Measurements from ENCODE around the gene ZNF611.
A peak's percentile ranks its signal among the peaks of the same experiment; 100 is the strongest.
"Not testable (repeated sequence)": the region's sequence is repeated elsewhere in the genome, so short reads cannot be mapped to it uniquely, and the experiment has no call there.

Gene ZNF611

DNA sequence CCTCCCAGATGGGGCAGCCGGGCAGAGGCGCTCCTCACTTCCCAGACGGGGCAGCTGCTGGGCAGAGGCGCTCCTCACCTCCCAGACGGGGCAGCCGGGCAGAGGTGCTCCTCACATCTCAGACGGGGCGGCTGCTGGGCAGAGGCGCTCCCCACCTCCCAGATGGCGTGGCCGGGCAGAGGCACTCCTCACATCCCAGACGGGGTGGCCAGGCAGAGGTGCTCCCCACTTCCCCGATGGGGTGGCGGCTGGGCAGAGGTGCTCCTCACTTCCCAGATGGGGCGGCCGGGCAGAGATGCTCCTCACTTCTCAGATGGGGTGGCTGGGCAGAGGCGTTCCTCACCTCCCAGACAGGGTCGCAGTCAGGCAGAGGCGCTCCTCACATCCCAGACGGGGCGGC is 14.3 kb downstream of the ZNF611 start:
- DNase-seq = not testable (repeated sequence)

DNA sequence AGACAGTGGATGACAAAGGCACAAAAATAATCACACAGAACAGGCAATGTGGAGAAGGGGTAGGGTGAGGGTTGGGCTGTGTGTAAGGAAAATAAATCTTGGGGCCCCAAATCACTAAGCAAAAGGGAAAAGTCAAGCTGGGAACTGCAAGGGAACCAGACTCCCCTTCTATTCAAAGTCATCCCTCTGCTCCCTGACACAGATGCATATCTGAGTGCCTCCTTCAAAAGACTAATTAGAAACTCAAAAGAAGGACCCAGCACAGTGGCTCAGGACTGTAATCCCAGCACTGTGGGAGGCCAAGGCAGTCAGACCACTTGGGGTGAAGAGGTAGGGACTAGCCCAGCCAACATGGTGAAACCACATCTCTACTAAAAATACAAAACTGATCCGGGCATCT is 18.3 kb downstream of the ZNF611 start:
- no peak for DNase-seq

DNA sequence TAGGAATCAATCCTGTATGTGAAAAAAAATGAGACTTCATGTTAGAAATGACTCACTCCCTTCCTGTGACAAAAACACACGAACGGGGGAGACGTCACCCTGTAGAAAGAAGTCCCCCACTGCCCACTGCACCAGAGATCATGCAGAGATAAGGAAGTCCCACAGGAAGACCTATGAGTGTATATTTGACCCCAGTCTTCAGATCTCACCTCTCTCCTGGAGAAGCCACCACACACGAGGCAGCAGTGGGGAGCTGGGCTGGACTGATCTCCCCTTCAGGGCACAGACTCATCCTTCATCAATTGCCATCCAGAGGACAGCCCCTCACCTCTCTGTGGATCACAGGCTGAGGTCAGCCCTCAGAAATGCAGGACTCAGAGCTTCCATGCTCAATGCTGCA is 18.9 kb downstream of the ZNF611 start:
- not testable (repeated sequence) for DNase-seq

DNA sequence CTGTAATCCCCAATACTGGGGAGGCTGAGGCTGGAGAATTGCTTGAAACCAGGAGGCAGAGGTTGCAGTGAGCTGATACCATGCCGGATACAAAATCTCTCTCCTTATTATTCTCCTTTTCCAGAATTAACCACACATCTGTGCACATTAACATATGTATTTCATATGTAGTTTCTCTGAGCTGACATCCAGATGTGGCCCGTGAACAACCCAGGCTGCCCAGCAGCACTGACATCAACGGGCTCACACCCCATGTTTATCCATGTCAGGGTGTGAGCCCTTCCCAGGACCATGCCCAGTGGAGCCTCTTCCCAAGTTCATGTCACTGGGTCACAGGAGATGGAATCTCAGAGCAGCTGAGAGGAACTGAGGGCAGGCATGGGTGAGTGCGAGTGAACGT is 19.5 kb downstream of the ZNF611 start:
- DNase-seq = not testable (repeated sequence)

DNA sequence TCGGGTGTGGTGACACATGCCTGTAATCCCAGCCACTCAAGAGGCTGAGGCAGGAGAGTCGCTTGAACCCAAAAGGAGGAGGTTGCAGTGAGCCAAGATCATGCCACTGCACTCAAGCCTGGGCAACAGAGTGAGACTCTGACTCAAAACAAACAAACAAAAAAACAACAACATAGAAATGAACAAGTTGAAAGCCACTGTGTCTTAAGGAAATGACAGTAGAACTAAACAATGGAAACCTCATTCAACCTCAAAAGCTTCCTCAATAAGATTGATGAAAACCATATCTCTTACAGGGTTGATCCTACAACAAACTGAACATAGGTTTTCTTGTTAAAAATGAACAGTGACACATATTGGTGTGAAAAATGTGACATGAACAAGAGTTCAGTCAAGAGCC is 21.8 kb downstream of the ZNF611 start:
- DNase-seq = not testable (repeated sequence)

DNA sequence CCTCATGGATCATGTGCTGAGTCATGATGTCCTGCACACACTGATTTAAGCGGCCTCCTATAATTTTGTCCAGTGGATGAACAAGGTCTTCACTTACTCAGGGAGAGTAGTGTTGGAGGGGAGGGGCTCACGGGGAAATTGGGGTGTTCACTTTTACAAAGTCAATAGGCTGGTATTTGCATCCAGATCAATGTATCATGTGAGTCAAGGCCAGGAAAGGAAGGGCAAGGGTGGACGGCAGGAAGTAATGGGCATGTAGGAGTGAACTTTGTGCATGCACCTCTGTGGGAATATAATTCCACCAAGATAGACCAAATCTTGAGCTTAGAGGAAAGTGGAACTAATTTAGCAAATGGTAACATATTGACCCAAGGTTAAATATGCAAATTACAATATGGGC is 23.2 kb downstream of the ZNF611 start:
- not testable (repeated sequence) for DNase-seq

DNA sequence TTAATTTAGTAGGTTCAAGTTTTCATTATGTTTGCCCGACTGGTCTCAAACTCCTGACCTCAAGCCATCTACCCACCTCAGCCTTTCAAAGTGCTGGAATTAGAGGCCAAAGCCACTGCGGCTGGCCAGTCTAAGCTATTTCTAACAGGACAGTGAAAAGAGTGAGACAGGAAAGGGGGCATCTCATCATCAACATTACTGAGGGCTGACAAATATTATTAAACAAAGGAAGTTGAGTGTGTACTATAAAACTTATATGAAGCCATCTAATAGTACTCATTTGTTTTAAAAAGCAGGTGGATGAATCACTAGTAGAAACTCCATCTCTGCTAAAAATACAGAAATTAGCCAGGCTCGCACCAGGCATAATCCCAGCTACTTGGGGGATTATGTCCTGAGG is 24.3 kb downstream of the ZNF611 start:
- DNase-seq = no peak

DNA sequence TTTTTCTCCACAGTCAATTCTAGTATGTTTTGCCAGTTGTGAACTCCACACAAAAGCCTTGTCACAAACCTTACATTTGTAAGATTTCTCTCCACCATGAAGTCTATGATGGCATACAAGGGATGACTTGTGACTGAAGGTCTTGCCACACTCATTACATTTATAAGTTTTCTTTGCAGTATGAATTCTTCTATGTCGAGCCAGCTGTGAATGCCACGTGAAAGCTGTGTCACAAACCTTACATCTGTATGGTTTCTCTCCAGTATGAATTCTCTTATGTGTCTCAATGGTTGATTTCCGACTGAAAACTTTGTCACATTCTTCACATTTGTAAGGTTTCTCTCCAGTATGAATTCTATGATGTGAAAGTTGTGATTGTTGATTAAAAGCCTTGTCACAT is 29.2 kb downstream of the ZNF611 start:
- not testable (repeated sequence) for DNase-seq

DNA sequence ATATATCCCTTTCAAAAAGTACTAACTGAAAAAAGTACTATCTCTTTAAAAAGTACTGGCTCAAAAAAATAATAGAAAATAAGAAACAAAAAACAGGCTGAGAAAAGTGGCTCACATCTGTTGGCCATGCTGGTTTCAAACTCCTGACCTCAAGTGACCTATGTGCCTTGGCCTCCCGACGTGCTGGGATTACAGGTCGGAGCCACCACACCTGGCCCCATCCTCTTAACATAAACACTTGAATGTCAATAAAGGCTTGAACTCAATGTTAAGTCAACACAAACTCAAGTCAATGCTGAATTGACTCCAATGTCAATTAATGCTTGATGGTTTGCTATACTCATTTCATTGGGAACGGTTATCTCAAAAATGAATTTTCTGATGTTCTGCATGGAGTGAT is 30.9 kb downstream of the ZNF611 start:
- no peak for DNase-seq

DNA sequence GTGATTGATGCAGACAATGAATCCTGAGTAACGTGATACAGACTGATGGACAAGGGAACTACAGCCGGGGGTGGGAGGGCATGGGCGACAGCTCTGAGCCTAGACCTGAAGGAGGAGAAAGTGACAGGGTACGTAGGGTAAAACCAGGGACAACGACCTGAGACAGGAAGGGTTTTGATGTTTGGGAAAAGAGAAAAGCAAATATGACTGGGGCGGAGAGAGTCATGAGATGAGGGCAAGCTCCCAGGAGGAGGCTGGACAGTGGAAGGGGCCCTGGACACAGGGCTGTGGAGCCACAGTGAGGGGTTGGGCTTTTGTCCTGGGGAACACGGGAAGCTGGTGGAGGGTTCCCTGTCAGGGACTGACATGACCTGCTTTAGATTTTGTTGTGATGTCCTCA is 34.2 kb downstream of the ZNF611 start:
- DNase-seq = no peak

DNA sequence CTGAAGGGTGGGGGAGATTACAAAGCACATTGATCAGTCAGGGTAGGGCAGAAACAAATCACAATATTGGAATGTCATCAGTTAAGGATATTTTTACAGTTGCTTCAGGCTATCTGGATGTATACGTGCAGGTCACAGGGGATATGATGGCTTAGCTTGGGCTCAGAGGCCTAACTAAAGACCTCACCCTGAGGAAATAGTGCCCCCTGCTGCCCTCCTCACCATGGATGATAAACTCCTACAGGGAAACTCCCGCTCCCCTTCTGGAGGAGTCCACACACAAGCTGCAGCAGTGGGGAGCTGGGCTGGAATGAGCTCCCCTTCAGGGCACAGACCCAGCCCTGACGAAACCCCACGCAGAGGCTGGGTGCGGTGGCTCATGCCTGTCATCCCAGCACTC is 35.3 kb downstream of the ZNF611 start:
- peak in 7 of 58 donors; percentile 2 to 27 (median 6) for DNase-seq

DNA sequence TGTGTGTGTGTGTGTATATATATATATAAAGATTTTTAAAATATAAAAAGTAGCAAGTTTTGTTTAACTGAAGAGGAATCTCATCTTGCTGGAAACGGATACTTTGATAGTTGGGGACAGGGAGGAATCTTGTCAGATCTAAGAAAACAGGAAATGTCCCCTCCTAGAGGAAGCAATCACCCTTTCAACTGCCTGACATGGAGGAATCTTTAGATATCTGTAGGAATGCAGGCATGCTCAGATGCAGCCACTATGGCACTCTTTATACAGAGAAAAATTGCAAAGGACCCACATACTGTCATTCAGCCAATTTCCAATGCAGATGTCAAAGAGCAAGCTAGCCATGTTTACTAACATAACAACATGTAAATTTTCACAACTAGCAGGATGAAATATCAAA is 38.8 kb downstream of the ZNF611 start:
- no peak for DNase-seq

DNA sequence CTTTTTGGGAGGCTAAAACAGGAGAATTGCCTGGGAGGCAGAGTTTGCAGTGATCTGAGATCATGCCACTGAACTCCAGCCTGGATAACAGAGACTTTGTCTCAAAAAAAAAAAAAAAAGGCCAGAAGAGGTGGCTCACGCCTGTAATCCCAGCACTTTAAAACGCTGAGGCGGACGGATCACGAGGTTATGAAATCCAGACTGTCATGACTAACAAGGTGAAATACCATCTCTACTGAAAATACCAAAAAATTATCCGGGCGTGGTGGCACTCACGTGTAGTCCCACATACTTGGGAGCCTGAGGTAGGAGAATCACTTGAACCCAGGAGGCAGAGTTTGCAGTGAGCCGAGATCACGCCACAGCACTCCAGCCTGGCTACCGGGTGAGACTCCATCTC is 39.9 kb downstream of the ZNF611 start:
- no peak for DNase-seq

DNA sequence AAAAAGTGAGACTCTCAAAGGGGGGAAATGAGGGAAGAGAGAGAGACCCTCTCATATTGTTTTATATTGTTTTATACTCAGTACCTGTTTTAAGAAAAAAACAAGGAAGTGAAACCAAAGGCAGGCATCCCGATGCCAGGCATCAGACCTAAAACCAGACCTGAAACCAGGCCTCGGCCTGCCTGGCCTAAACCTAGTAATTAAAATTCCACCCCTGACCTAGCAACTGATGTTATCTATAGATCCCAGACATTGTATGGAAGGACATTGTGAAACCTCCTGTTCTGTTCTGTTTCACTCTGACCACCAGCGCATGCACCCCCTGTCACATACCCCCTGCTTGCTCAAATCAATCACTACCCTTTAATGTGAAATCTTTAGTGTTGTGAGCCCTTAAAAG is 40.6 kb downstream of the ZNF611 start:
- DNase-seq = not testable (repeated sequence)

DNA sequence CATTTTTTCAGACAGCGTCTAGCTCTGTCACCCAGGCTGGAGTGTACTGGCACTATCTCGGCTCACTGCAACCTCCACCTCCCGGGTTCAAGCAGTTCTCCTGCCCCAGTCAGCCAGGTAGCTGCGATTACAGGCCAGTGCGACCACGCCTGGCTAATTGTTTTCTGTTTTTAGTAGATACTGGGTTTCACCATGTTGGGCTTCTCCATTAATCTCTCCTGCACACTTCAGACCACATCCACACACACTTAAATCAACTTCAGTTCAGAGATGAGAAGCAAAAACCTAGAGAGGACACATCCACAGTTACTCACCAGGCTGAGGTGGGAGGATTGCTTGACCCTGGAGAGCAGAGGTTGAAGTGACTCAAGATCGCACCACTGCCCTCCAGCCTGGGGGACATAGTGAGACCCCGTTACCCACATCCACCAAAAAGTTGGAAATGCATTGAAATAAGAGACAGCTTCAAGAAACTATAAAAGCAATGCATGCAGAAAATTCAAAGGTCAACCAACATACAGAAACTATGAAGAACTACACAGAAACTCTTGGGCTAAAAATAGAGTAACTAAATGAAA is 42.3 kb downstream of the ZNF611 start:
- no peak for DNase-seq

DNA sequence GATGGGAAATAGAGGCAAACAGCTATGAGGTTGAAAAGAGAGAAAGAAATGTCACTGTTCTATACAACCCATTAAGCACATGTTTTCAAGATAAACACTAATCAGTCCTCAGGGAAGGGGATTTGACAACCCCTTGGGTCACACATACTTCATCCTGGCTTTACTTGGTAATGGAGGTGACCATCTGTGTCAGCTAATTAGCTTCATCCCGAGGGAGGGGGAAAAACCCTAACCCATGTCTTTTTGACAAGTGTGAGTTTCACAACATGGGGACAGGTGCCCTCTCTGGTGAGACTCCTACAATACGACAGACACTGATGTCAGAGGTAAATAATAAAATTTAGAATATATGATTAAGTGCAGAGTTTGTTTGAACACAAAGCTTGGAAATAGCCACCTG is 43.1 kb downstream of the ZNF611 start:
- DNase-seq = no peak

DNA sequence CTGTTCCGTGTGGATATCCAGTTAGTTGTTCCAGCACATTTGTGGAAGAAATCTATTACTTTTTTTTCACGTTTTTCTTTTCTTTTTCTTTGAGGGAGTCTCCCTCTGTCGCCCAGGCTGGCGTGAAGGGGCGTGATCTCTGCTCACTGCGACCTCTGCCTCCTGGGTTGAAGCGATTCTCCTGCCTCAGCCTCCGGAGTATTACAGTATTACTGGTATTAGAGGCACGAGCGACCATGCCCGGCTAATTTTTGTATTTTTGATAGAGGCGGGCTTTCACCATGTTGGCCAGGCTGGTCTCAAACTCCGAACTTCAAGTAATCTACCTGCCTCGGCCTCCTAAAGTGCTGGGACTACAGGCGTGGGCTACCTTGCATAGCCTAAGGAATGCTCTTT is 43.6 kb downstream of the ZNF611 start:
- peak in 1 of 58 donors; percentile 14 for DNase-seq

DNA sequence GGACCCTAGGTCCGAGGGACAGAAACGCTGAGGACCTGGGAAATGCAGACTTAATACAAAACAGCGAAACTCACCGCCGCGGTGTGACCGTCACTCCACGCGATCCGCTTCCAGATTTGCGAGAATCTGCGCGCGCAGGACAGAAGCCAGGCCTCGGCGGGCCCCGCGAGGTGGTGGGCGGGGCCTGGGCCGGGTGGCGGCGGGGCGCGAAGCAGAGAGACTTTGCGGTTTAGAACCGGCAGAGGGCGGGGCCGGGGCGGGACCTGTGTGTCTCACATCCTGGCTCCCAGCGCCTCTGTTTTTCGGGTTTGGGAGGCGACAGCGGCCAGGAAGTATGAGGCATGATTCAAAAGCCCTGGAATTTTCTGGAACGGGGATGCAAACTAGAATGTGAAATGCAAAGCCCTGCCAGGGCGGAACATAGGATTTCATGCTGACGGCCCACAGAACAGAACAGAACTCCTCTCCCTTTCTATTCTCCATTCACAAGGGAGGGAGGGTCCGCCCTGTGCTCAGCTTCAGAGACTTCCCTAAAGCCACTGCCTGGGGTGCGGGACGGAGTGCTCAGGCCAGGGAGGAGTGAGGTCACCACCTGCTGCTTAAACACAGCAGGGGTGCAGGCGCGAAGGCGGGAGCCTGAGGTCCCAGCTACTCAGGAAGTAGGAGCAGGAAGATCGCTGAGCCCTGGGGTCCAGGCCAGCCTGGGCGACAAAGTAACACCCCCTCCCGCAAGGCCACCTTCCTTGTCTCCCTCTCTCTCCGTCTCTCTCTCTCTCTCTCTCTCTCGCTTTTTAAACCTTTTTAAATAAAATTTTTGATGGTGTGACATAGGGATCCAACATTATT is 44.3 kb downstream of the ZNF611 start:
- peak; percentile 29 to 98 (median 80) for DNase-seq

DNA sequence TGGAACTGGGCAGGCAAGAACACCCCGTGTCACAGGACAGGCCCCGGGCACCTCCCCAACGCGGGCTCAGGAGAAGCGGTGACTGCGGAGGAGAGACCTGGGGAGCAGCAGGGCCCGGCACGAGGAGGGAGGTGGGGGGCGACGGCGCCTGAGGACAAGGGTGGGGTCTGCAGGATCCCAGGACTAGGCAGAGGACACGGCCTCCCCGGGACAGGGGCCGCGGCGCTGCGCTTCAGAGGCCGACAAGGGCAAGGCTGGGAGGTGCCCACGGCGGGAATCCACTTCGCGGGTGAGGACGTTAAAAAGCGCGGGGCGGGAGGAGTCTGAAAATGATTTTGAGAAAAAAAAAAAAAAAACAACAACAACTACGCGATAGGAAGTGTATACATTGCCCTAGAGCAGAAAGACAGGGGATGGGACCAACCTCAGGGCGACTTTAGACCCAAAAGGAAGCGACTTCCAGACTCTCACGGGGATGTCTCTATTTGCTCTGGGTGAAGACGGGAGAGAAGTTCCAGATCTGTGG is 44.9 kb downstream of the ZNF611 start:
- peak in 39 of 58 donors; percentile 2 to 61 (median 24) for DNase-seq

DNA sequence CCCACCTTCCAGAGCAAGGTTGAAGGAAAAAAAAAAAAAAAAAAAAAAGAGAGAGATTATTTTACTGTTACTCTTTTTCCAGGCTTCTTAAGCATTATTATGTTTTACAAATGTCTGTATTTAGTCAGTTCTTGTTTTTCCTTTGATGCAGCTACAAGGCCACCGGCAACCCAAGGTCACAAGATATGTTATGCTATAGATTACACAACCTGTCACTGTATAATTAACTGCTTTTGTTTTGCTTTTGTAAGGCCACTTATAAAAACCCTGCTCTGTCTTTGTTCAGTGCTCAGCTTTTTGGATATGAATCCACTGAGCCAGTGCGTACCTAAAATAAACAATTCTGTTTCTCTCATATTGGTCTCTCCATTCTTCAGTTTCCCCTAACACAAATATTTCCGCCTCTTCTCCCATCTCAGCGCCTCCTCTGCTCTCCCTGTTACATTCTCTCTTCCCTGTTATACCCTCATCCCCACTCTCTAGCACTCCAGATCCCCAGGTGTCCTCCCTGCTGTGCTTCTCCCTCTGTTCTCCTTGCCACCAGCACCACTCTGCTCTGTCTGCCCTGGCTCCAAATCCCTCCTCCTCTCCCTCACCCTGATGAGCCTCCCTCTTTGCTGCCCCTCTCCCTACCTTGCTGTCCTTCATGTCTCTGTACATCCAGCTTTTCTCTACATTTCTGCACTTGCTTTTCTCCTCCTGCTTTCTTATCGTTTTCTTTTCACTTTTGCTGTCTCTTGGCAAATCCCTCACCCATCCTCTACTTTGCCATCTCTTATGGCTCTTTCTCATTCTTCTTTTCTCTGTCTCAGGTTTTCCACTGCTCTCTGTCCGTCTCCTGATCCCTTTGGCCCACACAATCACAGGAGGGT is 45.7 kb downstream of the ZNF611 start:
- DNase-seq = not testable (repeated sequence)

DNA sequence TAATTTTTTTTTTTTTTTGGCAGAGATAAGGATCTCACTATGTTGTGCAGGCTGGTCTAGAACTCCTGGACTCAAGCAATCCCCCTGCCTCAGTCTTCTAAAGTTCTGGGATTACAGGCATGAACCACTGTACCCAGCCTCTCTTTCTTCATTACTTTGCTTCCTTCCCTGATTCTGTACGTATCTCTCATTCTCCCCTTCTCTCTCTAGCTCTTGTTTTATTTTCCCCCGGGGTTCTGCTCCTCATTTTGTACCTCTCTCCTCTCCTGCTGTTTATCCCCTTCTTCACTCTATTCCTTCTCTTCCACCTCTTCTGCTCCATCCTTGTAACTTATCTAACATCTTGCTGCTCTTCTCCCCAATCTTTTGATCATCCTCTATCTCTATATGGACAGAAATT is 46.5 kb downstream of the ZNF611 start:
- DNase-seq = no peak

DNA sequence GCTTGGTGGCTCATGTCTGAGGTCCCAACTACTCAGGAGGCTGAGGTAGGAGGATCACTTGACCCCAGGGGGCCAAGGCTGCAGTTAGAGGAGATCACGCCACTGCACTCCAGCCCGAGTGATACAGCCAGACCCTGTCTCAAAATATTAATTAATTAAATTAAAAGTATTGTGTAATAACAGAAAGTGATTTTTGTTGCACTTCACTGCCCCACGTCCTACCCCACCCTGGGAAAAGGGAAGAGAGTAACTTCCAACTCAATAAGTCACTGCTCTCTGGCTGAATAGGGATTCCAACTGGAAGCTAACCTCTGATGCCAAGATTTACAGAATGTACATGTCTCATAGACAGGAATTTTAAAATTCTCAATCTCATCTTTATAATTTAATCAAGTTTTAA is 47.2 kb downstream of the ZNF611 start:
- DNase-seq = no peak

All from anterior cingulate cortex (tissue), 58 donors.